GM10266 (cell line): ENCODE results near the gene TPPP.

ENCODE experiments used
- DNase-seq: peaks from one replicate; pipeline ENCODE4 v3.0.0; 2012; ENCODE audit errors: extremely low spot score
- TF ChIP-seq, protein P1 (sequence below): IDR thresholded peaks from 2 replicates; pipeline ENCODE4 v1.5.1; 2012; ENCODE audit warnings: mild to moderate bottlenecking, low read depth; ENCODE audit not compliant: control insufficient read depth, insufficient read depth; ENCODE audit errors: missing control alignments

TPPP gene

DNA sequence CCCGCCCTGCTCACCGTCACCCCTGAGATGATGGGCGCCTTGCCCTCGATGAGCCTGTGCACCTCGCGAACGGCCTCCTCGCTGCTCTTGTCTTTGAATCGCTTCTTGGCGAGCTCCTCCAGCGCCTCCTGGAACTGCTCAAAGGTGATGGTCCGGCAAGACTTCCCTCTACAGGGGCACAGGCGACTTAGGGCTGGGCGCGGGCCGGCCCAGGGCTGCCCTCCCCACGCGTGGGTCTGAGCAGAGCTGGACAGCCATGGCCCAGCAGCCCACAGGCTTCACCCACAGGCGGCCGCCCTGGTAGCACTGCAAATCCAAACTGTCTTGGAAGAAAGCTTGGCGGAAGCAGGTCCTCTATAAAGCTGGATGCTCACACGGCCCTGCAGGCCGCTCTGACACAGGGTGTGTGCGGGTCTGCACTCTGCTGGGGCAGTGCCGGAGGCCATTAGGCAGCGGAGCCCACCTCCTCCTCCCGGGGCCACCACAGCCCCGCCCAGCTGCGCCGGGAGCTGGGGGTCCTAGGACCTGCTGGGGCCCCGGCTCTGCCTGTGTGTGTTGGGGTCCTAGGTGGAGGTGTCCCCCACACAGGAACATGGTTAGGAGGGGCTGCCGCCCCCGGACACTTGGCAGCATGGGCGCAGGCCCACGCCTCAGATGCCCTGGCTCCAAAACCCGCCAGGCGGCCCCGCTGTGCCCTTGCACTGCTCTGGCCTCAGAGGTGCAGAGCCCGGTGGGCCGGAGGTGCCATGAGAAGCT, 27.0 kb downstream of the TPPP start:
- DNase-seq, result no peak
- TF ChIP-seq, protein P1, sequence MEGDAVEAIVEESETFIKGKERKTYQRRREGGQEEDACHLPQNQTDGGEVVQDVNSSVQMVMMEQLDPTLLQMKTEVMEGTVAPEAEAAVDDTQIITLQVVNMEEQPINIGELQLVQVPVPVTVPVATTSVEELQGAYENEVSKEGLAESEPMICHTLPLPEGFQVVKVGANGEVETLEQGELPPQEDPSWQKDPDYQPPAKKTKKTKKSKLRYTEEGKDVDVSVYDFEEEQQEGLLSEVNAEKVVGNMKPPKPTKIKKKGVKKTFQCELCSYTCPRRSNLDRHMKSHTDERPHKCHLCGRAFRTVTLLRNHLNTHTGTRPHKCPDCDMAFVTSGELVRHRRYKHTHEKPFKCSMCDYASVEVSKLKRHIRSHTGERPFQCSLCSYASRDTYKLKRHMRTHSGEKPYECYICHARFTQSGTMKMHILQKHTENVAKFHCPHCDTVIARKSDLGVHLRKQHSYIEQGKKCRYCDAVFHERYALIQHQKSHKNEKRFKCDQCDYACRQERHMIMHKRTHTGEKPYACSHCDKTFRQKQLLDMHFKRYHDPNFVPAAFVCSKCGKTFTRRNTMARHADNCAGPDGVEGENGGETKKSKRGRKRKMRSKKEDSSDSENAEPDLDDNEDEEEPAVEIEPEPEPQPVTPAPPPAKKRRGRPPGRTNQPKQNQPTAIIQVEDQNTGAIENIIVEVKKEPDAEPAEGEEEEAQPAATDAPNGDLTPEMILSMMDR, result no peak

GRCh38 chr5:665541-665955, 27.6 kb downstream of the TPPP start:
- TF ChIP-seq, protein P1, result no peak
- no peak for DNase-seq

DNA sequence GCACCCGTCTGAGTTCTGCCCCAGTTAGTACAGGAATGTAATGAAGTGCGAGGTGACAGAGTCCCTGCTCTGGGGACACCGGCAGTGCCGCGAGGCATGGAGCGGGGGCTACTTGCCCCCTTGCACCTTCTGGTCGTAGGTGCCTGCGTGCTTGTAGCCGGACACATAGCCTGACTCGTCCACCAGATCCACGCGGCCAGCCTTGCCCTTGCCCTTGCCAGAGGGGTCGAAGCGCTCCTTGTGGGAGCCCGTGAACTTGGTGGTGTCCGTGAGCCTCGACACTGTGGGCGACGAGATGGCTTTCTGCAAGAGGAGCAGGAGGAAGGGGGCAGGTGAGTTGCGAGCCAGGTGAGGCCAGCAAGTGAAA, 28.2 kb downstream of the TPPP start:
- DNase-seq, result no peak
- TF ChIP-seq, protein P1, result no peak

DNA sequence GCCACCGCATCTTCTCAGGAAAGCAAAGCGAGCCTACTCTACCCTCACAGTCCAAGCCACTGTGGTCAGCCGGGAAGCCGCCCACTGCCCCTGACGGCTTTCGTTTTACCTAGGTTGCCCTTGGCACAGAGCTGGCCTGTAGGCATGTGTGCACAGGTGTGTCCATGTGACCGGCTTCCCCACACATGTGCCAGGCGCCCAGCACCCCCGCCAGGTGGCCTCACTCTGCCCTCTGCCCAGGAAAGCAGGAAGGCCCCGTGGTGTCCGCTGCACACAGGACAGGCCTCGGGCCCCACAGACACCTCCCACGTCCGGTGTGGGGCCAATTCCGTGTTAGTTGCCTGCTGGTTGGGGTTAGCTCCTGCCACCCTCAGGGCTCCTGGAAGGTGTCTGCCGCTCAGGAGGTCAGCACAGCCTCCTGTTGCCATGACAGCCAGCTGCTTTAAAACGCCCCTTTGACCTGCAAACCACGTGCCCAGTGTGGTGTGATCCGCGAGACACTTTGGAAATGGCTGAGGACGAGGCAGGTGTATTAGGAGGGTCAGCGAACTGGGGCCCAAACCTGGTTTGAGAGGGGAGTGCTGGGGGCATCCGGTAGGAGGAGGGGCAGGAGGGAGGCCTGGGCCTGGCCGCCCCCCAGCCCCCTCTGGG, 28.7 kb downstream of the TPPP start:
- TF ChIP-seq, protein P1, result no peak
- no peak for DNase-seq

- no peak for DNase-seq
- TF ChIP-seq, protein P1, result no peak
Observed at GRCh38 chr5:663436-664342, 29.5 kb downstream of the TPPP start.

DNA sequence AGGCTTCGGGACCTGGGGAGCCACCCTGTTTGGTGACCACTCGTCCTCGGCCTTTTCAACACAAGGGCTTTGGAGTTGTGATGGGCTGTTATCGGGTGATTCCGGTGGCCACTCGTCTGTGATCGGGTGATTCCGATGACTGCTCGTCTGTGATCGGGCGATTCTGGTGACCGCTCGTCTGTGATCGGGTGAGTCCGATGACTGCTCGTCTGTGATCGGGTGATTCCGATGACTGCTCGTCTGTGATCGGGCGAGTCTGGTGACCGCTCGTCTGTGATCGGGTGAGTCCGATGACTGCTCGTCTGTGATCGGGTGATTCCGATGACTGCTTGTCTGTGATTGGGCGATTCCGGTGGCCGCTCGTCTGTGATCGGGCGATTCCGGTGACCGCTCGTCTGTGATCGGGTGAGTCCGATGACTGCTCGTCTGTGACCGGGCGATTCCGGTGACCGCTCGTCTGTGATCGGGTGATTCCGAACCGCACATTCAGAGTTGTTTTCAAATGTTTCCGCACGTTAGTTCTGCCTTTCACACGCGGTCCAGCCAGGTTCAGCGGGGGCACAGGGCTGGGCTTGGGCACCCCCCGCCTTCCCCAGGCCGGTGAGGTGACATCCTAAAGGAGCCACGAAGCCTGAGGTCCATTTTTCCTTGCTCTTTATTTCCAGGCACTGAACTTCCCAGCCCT, 30.3 kb downstream of the TPPP start:
- DNase-seq, result no peak
- TF ChIP-seq, protein P1, result no peak
